Measurements from ENCODE around the gene NTF4. TPM values are rescaled to one million over a fixed set of nuclear protein-coding genes. Genes with fewer than 3 reads are reported as not detected.
"Not testable (repeated sequence)": the region's sequence is repeated elsewhere in the genome, so short reads cannot be mapped to it uniquely, and the experiment has no call there.

Gene NTF4
- total and polyA plus RNA-seq, 3 experiments from 2014 or later: not detected

DNA sequence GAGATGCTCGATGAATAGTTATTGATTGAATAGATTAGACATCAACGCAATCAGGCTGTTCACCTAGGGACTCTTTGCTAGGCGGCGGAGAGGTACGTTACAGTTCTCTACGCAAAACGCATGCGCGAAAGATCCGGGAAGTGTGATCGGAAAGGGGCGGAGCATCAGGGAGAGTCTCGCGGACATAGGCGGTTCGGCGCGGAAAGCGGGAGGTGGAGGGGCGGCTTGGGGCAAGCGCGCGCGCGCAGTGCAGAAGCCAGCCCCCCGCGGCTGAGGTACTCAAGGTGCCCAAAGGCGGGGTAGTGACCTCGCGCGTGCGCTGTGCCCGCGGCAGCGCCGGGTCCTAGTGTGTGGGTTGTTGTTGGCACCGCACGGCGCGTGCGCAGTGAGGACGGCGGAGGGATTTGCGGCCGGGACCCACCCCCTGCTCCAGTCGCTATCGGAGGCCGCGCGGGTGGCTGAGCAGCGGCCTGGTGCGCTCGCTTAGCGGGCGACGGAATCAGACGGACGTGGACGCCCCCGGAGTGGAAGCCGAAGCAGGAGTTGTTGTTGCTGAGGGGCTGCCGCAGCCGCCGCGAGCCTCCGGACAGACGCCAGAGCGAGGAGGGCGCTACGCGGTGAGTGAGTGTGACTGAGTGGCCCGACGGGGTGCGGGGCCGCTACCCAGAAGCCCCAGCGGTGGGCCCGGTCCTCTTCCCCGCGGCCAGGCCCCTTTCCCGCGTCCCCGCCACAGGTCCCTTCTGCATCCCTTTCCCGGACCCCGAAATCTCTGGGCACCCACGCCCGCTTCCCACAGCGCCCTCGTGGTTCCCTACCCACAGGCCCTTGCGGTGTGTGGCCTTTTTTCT, 20.6 kb upstream of the NTF4 start, which contains the start of gene SNRNP70:
SNRNP70 (plus strand) TSS at position 432 of the 848 bp plus-strand sequence. CDS start 964 bp downstream, outside the sequence.
- peak within 1 kb of the TSS; percentile 99 for H3K4me3 ChIP-seq (ENCODE audit: low read length)
- no peaks in the 10 kb centered on the region for H3K9me3 ChIP-seq (ENCODE audit: low read length)
- H3K27ac ChIP-seq (ENCODE audit: low read depth, low read length): peak within 1 kb of the TSS; percentile 82
- peaks cover 17% of the 10 kb centered on the region for H3K36me3 ChIP-seq (ENCODE audit: insufficient read depth, low read length)
- peaks cover 6 to 37% (median 6%) of the 10 kb centered on the region in 3 donors for H3K36me3 Mint-ChIP-seq
- peaks cover 24% of the 10 kb centered on the region for H3K4me1 ChIP-seq (ENCODE audit: insufficient read depth, low read length)
- peak within 1 kb of the TSS; percentile 92 to 96 (median 96) for H3K4me3 Mint-ChIP-seq
- ChIA-PET POLR2A (no interaction called here), CTCF (interaction anchor here (0.6 to 4.0 kb wide), 3 partner anchors 9 to 21 kb away, joined by 3 to 28 read pairs (median 9); no protein-coding TSS in a partner anchor)
- peaks cover 30 to 48% (median 47%) of the 10 kb centered on the region in 3 donors for H3K4me1 Mint-ChIP-seq
- peaks cover 0 to 2% (median 0%) of the 10 kb centered on the region in 5 donors for H3K9me3 Mint-ChIP-seq
- H3K27me3 ChIP-seq (ENCODE audit: insufficient read depth, low read length, poor library complexity, severe bottlenecking): no peaks in the 10 kb centered on the region
- peak within 1 kb of the TSS; percentile 87 to 97 (median 93) for H3K27ac Mint-ChIP-seq
- DNase-seq: peak; percentile 99 to 100 (median 100)
- peaks cover 6 to 11% of the 10 kb centered on the region in 2 donors for H3K27me3 Mint-ChIP-seq

DNA sequence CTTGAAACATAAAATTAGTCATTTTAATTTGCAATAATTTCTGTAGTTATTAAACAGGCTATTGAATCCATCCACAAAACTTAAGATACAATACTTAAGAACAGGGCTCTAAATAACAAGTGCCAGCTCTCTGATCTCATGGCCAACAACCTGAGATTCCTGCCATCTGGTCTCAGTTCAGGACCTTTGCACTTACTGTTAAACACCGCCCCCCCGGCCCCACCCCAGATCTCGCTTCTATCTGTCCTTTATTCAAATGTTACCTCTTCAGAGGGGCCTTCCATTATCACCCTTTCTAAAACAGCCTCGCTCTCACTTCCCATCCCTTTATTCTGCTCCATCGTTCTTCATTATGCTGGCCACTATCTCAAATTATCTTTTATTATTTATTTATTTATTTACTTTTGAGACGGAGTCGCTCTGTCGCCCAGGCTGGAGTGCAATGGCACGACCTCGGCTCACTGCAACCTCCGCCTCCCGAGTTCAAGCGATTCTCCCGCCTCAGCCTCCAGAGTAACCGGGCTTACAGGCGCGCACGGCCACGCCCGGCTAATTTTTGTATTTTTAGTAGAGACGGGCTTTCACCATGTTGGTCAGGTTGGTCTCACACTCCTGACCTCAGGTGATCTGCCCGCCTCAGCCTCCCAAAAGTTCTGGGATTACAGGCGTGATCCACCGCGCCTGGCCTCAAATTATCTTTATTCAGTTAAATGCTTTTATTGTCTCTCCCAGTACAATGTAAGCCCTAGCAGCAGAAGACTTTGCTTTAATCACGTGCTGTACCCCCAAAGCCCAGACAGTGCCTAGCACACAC, 19.8 kb upstream of the NTF4 start:
- peak overlapping the region; percentile 92 to 96 (median 96) for H3K4me3 Mint-ChIP-seq
- POLR2A ChIA-PET: no interaction called here
- Histone ChIP-seq H3K9me3 (ENCODE audit: low read length) (no peaks in the 10 kb centered on the region), H3K27ac (ENCODE audit: low read depth, low read length) (peak overlapping the region; percentile 82), H3K4me3 (ENCODE audit: low read length) (peak overlapping the region; percentile 99), H3K27me3 (ENCODE audit: insufficient read depth, low read length, poor library complexity, severe bottlenecking) (no peaks in the 10 kb centered on the region), H3K36me3 (ENCODE audit: insufficient read depth, low read length) (peaks cover 13% of the 10 kb centered on the region), H3K4me1 (ENCODE audit: insufficient read depth, low read length) (peaks cover 24% of the 10 kb centered on the region)
- H3K27me3 Mint-ChIP-seq: peaks cover 8 to 11% of the 10 kb centered on the region in 2 donors
- DNase-seq: no peak
- H3K9me3 Mint-ChIP-seq: peaks cover 0 to 2% (median 0%) of the 10 kb centered on the region in 5 donors
- peaks cover 27 to 43% (median 40%) of the 10 kb centered on the region in 3 donors for H3K4me1 Mint-ChIP-seq
- H3K27ac Mint-ChIP-seq: peak overlapping the region; percentile 87 to 97 (median 93)
- peaks cover 6 to 31% (median 6%) of the 10 kb centered on the region in 3 donors for H3K36me3 Mint-ChIP-seq
- CTCF ChIA-PET: interaction anchor here (0.9 kb wide), 1 partner anchor 13 kb away, joined by 4 read pairs; no protein-coding TSS in a partner anchor

DNA sequence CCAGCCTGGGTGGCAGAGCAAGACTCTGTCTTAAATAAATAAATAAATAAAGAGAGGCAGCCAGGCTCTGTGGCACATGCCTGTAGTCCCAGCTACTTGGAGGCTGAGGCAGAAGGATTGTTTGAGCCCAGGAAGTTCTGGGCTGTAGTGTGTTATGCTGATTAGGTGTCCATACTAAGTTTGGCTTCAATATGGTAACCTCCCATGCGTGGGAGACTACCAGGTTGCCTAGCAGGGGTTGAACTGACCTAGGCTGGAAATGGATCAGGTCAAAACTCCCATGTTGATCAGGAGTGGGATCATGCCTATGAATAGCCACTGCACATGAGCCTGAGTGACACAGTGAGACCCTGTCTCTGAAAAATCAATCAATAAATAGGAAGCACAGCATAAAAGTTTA, 16.7 kb upstream of the NTF4 start:
- peak overlapping the region in 1 of 7 donors; percentile 29 for H3K4me3 Mint-ChIP-seq
- POLR2A ChIA-PET: interaction anchor here (0.7 kb wide), 1 partner anchor 66 kb away, joined by 7 read pairs; no protein-coding TSS in a partner anchor
- Histone ChIP-seq H3K36me3 (ENCODE audit: insufficient read depth, low read length) (no peaks in the 10 kb centered on the region), H3K27ac (ENCODE audit: low read depth, low read length) (no peak overlapping the region), H3K4me1 (ENCODE audit: insufficient read depth, low read length) (peaks cover 9% of the 10 kb centered on the region), H3K4me3 (ENCODE audit: low read length) (no peak overlapping the region), H3K27me3 (ENCODE audit: insufficient read depth, low read length, poor library complexity, severe bottlenecking) (no peaks in the 10 kb centered on the region), H3K9me3 (ENCODE audit: low read length) (no peaks in the 10 kb centered on the region)
- H3K36me3 Mint-ChIP-seq: peaks cover 0 to 11% (median 0%) of the 10 kb centered on the region in 3 donors
- H3K4me1 Mint-ChIP-seq: peaks cover 11 to 18% (median 17%) of the 10 kb centered on the region in 3 donors
- H3K27me3 Mint-ChIP-seq: peaks cover 14 to 15% of the 10 kb centered on the region in 2 donors
- CTCF ChIA-PET: no interaction called here
- no peak overlapping the region for H3K27ac Mint-ChIP-seq
- H3K9me3 Mint-ChIP-seq: peaks cover 0 to 2% (median 0%) of the 10 kb centered on the region in 5 donors
- DNase-seq: no peak

DNA sequence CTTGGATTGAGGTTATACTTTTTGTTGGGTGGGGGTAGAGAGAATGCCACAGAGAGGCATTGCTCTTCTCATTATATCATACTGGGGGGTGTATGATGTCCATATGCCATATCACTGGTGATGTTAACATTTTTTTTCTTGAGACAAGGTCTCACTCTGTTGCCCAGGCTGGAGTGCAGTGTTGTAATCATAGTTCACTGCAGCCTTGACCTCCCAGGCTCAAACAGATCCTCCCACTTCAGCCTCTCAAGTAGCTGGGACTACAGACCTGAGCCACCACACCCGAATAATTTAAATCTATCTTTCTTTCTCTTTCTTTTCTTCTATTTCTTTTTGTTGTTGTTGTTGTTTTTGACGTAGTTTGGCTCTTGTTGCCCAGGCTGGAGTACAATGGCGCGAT, 15.8 kb upstream of the NTF4 start:
- peaks cover 0 to 2% (median 0%) of the 10 kb centered on the region in 5 donors for H3K9me3 Mint-ChIP-seq
- peaks cover 0 to 3% (median 0%) of the 10 kb centered on the region in 3 donors for H3K36me3 Mint-ChIP-seq
- peak overlapping the region in 1 of 8 donors; percentile 34 for H3K27ac Mint-ChIP-seq
- Histone ChIP-seq H3K27ac (ENCODE audit: low read depth, low read length) (no peak overlapping the region), H3K36me3 (ENCODE audit: insufficient read depth, low read length) (no peaks in the 10 kb centered on the region), H3K9me3 (ENCODE audit: low read length) (no peaks in the 10 kb centered on the region), H3K4me1 (ENCODE audit: insufficient read depth, low read length) (peaks cover 4% of the 10 kb centered on the region), H3K27me3 (ENCODE audit: insufficient read depth, low read length, poor library complexity, severe bottlenecking) (no peaks in the 10 kb centered on the region), H3K4me3 (ENCODE audit: low read length) (no peak overlapping the region)
- peaks cover 15 to 20% of the 10 kb centered on the region in 2 donors for H3K27me3 Mint-ChIP-seq
- peak overlapping the region in 1 of 7 donors; percentile 19 for H3K4me3 Mint-ChIP-seq
- DNase-seq: no peak
- H3K4me1 Mint-ChIP-seq: peaks cover 6 to 13% (median 12%) of the 10 kb centered on the region in 3 donors
- POLR2A ChIA-PET: no interaction called here
- CTCF ChIA-PET: no interaction called here

DNA sequence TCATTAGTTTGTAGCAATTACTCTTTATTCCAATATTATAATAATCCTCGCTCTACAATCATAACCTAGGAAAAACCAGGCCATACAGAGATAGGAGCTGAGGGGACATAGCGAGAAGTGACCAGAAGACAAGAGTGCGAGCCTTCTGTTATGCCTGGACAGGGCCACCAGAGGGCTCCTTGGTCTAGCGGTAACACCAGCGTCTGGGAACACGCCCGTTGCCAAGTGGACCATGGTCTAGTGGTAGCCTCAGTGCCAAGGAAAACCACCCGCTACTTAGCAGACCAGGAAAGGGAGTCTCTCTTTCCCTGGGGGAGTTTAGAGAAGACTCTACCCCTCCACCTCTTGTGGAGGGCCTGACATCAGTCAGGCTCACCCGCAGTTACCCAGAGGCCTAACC, 10.3 kb upstream of the NTF4 start:
- ChIA-PET CTCF (interaction anchor here (1.3 kb wide), 1 partner anchor 62 kb away, joined by 3 read pairs; no protein-coding TSS in a partner anchor), POLR2A (interaction anchor here (0.6 kb wide), 1 partner anchor 527 kb away, joined by 5 read pairs; no protein-coding TSS in a partner anchor)
- Mint-ChIP-seq H3K27me3 (peaks cover 44 to 54% of the 10 kb centered on the region in 2 donors), H3K4me1 (peaks cover 10 to 15% (median 10%) of the 10 kb centered on the region in 3 donors), H3K27ac (peak overlapping the region in 1 of 8 donors; percentile 58)
- not testable (repeated sequence) for H3K27ac ChIP-seq (ENCODE audit: low read depth, low read length); H3K4me3 ChIP-seq (ENCODE audit: low read length); DNase-seq; H3K9me3 Mint-ChIP-seq; H3K9me3 ChIP-seq (ENCODE audit: low read length); H3K4me3 Mint-ChIP-seq; H3K4me1 ChIP-seq (ENCODE audit: insufficient read depth, low read length); H3K36me3 ChIP-seq (ENCODE audit: insufficient read depth, low read length); H3K36me3 Mint-ChIP-seq
- peaks cover 14% of the 10 kb centered on the region for H3K27me3 ChIP-seq (ENCODE audit: insufficient read depth, low read length, poor library complexity, severe bottlenecking)

DNA sequence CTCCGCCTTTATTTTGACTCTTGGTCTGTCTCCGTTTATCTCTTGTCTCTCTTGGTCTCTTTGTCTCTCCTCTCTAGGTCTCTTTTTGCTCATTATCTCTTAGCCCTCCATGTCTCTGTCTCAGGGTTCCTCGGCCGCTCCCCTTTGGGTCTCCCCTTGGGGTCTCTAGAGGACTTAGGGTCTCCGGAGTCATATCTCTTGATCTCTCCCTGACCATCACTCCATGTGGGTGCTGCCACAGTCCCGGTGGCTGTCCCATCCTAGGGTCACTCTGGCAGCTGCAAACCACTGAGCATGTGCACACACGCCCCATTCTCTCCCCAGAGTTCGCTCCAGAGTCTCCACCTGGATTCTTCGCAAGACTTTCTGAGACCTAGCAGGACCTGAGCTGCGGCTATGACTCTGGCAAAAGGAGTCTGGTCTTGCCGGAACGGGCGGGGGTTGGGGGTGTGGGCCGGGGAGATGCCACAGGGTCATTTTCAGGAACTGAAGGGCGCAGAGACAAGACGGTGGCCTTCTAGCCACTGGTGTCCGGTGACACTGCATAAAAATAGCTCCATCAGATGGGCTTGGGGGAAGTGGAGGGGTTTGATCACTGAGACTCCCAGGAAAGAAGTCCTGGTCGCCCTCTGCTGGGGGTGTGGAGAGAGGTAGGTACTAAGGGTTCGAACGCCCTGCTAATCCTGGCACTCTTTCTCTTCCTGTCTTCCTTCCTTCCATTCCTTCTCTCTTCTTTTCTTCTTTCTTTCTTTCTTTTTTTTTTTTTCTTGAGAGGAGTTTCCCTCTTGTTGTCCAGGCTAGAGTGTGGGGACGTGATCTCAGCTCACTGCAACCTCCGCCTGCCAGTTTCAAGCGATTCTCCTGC, 9.1 kb upstream of the NTF4 start:
- Histone ChIP-seq H3K27me3 (ENCODE audit: insufficient read depth, low read length, poor library complexity, severe bottlenecking) (peaks cover 18% of the 10 kb centered on the region), H3K27ac (ENCODE audit: low read depth, low read length) (peak overlapping the region; percentile 11), H3K9me3 (ENCODE audit: low read length) (no peaks in the 10 kb centered on the region), H3K36me3 (ENCODE audit: insufficient read depth, low read length) (no peaks in the 10 kb centered on the region), H3K4me3 (ENCODE audit: low read length) (no peak overlapping the region), H3K4me1 (ENCODE audit: insufficient read depth, low read length) (no peaks in the 10 kb centered on the region)
- Mint-ChIP-seq H3K27me3 (peaks cover 54 to 66% of the 10 kb centered on the region in 2 donors), H3K4me1 (peaks cover 10 to 15% (median 10%) of the 10 kb centered on the region in 3 donors), H3K4me3 (peak overlapping the region in 4 of 7 donors; percentile 0 to 64 (median 26)), H3K9me3 (peaks cover 0 to 3% (median 0%) of the 10 kb centered on the region in 5 donors), H3K36me3 (peaks cover 0 to 7% (median 5%) of the 10 kb centered on the region in 3 donors), H3K27ac (peak overlapping the region in 3 of 8 donors; percentile 1 to 65 (median 50))
- no peak for DNase-seq
- ChIA-PET CTCF (interaction anchor here (0.6 to 1.3 kb wide), 3 partner anchors 59 to 73 kb away, joined by 3 read pairs; no protein-coding TSS in a partner anchor), POLR2A (interaction anchor here (0.6 kb wide), 1 partner anchor 528 kb away, joined by 5 read pairs; no protein-coding TSS in a partner anchor)
